HT1080 (cell line): ENCODE measurements around the gene CD38. TPM values are rescaled to one million over a fixed set of nuclear protein-coding genes. Genes with fewer than 3 reads are reported as not detected.
"Not testable (repeated sequence)": the region's sequence is repeated elsewhere in the genome, so short reads cannot be mapped to it uniquely, and the experiment has no call there.

Experiments
- DNase-seq: peaks from one replicate; pipeline ENCODE4 v3.0.0-alpha.2; 2015; ENCODE audit warnings: low read depth
- polyA plus RNA-seq, 2 experiments: library from polyadenylated mRNA; depleted of rRNA; stranded (reverse); fragments of >200 nt; gene quantifications; 2 replicates each; pipeline ENCODE4 v1.2.3, GENCODE V29; 2015
- total RNA-seq: library from RNA; depleted of rRNA; stranded (reverse); fragments of >200 nt; shearing (Covaris generic); gene quantifications from 2 replicates; pipeline ENCODE4 v1.2.3, GENCODE V29; 2014; rRNA removed

The CD38 gene
- 0.06 and 0.23 TPM in 2 replicates for total RNA-seq
- 0.05 and 0.06 TPM in 2 replicates for polyA plus RNA-seq (2015; cell fraction: cytosol; rRNA removed)
- 0.13 and 0.18 TPM in 2 replicates for polyA plus RNA-seq (2015; cell fraction: nucleus; rRNA removed)

DNA sequence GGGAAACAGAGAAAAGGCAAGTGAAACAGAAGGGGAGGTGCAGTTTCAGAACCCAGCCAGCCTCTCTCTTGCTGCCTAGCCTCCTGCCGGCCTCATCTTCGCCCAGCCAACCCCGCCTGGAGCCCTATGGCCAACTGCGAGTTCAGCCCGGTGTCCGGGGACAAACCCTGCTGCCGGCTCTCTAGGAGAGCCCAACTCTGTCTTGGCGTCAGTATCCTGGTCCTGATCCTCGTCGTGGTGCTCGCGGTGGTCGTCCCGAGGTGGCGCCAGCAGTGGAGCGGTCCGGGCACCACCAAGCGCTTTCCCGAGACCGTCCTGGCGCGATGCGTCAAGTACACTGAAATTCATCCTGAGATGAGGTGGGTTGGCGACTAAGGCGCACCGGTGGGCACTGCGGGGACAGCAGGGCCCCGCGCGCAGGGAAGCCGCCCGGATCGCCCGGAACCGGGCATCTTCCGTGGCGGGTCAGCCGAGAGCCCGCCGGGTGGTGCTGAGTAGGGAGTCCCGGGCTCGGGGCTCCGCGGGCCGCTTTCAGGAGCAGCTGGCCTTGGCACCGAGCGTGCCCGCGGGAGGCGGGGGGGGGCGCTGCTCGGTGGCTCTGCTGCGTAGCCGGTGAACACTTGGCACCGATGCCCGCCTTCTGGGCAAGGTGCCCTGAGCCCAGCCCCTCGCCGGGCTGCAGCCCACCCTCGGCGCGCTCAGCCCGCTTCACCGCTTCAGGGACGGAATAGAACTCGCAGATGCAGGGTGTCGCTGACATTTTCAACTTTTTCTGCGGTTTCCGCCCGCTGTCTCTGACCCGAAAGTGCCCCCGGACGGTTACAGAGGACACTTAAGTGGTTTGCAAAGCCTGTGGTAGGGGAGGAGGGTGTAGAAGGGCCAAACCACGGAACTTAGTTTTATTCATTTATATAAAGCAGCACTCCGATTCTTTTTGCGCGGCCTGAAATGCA is at the start of gene CD38:
TSS of gene CD38 (plus strand) at position 40 of the 953 bp plus-strand sequence. CDS start at position 127, 87 bp downstream.
- DNase-seq, result no peak

GRCh38 chr4:15729910-15730533 is 48.1 kb upstream of the CD38 start:
- peak; percentile 35 for DNase-seq

DNA sequence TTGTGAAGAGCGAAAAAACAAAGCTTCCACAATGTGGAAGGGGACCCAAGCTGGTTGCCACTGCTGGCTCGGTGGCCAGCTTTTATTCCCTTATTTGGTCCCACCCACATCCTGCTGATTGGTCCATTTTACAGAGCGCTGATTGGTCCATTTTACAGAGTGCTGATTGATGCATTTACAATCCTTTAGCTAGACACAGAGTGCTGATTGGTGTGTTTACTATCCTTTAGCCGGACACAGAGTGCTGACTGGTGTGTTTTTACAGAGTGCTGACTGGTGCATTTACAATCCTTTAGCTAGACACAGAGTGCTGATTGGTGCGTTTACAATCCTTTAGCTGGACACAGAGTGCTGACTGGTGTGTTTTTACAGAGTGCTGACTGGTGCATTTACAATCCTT is 45.1 kb upstream of the CD38 start:
- DNase-seq, result not testable (repeated sequence)

GRCh38 chr4:15735536-15735935 is 42.6 kb upstream of the CD38 start:
- no peak for DNase-seq

GRCh38 chr4:15736514-15737050 is 41.5 kb upstream of the CD38 start:
- no peak for DNase-seq

- no peak for DNase-seq
These were observed 40.9 kb upstream of the CD38 start for GRCh38 chr4:15737255-15737654.

DNA sequence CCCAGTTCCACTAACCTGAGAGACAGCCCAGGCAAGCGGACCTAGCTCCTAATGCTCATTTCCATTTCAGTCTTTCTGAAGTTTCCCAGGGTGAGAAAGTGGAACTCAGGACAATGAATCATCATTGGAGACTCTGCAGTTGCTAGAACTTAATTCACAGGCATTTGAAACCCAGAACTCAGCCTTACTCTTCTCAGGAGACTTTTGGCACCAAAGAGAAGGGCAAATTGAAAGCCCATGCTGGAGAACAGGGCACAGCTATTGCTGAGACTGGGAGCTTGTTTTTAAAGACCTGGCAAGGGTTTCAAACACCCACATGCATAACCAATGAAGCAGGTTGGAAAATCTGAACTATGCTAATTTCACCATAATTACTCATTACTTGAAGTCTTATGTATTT is 39.3 kb upstream of the CD38 start:
- no peak for DNase-seq

GRCh38 chr4:15740764-15741404 is 37.2 kb upstream of the CD38 start:
- no peak for DNase-seq

DNA sequence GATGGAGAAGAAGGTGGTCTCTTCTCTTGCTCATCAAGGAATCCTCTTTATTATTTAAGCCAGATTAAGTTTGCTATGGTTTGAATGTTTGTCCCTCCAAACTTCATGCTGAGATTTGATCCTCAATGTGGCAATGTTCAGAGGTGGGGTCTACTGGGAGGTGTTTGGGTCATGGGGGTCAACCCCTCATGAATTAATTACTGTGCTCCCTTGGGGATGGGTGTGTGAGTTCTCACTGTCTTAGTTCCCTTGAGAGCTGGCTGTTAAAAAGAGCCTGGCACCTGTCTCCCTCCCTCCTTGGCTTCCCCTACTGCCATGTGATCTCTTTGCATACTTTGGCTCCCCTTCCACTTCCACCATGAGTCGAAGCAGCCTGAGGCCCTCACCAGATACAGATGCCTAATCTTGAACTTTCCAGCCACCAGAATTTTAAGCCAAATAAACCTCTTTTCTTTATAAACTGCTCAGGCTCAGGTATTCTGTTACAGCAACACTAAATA is 36.0 kb upstream of the CD38 start:
- DNase-seq, result no peak

DNA sequence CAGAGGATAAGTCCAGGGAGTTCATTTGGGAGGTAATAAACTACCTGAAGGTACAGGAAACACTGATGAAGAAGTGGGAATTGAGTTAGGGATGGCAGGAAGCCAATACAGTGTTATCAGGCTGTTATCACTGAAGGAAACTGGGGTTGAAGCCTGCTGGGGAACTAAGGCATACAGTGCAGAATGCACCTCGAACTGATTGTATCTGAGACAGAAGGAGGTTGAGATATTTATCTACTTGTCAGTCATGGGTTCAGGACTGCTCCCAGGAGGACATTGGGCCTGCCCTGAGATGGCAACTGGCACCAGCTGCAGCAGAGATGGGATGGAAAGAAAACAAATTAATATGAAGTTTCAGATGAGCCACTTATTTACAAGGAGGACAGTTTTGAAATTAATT is 35.5 kb upstream of the CD38 start:
- DNase-seq, result no peak

DNA sequence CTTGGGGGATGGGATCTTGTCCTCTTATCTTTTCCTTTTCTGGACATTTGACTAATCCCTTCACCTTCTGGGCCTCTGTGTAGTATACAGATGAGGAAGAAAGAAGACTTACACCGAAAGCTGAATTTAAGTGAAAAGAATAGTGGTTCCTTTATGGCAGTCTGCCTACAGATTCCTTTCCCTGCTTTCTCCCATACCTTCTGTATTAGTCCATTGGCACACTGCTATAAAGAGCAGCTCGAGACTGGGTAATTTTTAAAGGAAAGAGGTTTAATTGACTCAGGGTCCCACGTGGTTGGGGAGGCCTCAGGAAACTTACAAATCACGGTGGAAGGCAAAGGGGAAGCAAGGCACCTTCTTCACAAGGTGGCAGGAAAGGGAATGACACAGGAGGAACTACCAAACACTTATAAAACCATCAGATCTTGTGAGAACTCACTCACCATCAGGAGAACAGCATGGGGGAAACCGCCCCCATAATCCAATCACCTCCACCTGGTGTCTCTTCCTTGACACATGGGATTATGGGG is 34.0 kb upstream of the CD38 start:
- DNase-seq, result no peak

GRCh38 chr4:15746110-15746509 is 32.0 kb upstream of the CD38 start:
- no peak for DNase-seq

DNA sequence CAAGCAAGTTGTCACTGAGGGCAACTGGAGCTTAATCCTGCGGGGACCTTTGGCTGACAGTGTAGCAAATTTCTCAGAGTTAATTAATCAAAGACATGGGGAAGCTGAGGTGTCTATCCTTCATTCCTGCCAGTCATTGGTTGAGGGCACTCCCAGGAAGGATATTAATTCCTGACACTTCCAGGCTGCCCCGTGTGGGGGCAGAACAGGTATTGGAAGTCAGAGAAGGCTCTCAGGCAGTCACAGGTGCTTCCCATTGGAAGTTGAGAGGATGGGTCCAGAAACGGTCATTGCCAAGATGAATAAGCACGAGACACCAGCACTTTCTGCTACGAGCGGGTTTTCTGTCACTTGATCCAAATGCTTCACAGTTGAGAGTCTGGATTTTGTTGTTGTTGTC is 29.1 kb upstream of the CD38 start:
- no peak for DNase-seq

DNA sequence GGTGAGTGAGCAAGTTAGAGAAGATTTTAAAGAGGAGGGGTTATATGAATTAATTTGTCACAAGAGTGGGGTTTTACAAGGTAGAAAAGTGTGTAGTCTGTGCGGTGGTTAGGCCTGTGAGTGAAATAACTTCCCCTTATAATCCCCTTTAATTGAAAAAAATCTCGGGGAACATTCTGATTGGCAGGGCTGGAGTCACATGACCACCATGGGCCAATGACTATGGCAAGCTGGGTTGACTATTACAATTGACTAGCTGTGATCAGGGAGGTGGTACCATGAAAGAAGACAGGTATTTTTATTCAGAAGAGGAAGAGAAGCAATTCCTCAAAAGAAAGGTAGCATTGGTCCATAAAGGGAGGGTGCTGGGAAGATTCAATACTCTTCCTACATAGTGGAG is 27.0 kb upstream of the CD38 start:
- no peak for DNase-seq

DNA sequence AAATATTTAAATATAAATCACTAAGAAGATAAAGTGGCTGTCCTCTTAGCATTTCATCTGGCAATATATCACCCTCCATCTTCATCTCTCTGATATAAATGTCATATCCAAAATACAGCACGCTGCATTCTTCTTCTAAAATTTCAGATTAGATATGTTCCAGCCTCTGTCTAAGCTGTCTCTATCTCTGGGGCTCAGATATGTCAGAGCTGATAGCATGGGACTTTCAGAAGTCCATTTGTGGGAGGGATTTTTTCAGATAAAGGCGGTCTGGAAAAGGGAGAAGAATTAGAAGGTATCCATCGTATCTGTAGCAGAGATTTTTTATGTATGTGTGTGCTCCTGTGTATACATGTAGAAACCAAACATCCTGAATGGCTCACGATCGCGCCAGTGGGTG is 25.0 kb upstream of the CD38 start:
- no peak for DNase-seq

DNA sequence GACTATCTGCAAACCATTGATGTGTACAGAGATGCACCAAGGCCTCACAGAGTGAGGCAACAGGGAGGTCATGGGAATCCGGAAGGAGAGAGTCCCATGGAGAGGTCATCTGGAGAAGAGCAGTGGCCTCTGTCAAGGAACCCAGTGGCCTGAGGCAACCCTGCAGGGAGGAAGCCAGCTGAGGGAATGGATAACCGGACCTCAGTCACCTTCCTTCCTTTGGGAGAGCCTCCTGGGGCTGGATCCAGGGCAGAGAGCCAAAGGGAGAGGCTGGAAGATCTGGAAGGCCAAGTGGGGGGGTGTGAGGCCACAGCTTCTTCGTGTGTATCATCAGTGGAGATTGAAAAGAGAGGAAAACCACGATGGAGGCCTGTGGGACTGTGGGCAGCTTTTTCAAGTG is 24.3 kb upstream of the CD38 start:
- DNase-seq, result peak; percentile 6

GRCh38 chr4:15754323-15754722 is 23.8 kb upstream of the CD38 start:
- DNase-seq, result peak; percentile 42

DNA sequence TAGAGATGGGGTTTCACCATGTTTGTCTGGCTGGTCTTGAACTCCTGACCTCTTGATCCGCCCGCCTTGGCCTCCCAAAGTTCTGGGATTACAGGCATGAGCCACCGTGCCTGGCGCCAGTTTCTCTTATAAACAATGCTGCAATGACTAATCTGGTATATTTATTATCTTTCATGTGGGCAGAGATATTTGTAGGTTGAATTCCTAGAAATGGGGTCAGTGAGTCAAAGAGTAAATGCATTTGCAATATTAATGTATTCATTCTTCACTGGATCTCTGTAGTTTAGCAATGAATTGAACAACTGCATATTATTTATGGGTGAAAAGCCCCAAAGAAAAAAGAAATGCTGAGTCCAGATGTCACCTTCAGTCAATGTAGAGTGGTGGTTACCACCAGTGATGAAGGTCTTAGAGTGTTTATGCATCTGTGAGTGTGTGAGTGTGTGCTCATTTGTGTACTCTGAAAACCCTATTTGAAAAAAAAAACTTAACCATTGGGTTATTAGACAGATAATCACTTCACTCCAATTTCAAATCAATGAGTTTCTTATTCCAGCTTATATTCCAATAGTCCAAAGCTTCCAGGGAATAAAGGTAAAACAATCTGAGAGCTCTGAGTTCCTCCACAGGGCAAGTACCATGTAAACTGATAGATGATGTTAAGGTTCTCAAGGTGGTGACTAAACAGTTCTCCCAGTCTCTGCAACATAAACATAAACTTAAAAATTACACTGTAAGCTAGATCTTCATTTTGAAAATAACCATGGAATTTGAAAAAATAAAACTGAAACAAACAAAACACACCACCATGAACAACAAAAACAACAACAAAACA is 22.6 kb upstream of the CD38 start:
- DNase-seq, result peak; percentile 56

DNA sequence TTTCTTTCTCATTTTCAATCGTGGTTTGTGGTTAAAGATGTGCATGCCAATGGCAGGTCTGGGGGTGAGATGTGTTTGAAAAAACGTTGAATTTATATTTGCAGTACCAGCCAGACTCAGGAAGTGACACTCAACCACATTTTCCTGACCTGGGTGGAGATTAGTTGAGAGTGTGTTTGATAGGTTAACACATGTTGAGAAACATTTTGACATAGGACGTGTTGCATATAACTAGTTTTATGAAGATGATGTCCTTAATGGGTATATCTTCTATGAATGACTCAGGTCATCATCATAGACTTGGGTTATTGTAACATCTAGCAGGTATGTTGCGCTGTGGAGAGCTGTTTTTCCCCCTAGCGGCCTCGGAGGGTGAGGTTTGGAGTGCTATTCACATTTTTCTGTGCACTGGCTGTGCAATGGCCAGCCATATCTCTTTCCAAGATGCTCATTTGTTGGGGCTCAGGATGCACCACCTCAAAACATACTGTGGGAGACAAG is 21.7 kb upstream of the CD38 start:
- DNase-seq, result peak; percentile 95

DNA sequence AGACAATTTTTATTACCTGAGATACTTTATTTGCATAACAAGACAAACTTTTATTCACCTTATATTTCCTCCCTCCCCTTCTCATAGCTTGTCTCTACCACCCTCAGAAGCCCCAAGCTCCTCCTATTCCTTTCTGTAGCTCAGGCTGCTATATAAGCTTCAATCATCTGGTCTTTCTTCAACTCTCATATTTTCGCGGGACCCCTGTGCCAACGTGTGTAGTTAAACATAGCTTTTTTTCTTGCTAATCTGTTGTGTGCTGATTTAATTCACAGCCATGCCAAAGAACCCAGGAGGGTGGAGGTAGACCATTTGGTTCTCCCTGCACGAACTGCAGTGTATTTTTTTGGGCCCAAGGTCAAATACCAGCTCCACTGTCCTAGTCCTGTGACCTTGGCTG is 21.1 kb upstream of the CD38 start:
- DNase-seq, result no peak
